Sigmoid colon (tissue), 4 donors: ENCODE data around the gene TNPO1.

ENCODE experiments used
- POLR2A ChIP-seq, 2 donors: fragments of 450-650 bp; IDR thresholded peaks; one replicate each; pipeline ENCODE4 v1.6.1; 2016; ENCODE audit warnings: antibody characterized with exemption in 2 of 2, mild to moderate bottlenecking in 2 of 2, moderate library complexity in 2 of 2
- POLR2AphosphoS5 ChIP-seq, 4 donors: sonication (generic); formaldehyde crosslinking; IDR thresholded peaks; one replicate each; pipeline ENCODE4 v1.6.1; 2017; ENCODE audit warnings: antibody characterized with exemption in 4 of 4
- TF ChIP-seq, protein P1 (sequence below), 4 experiments: fragments of 450-650 bp in 3 of 4; fragments of 200-600 bp in 1 of 4; IDR thresholded peaks; one replicate each; pipeline ENCODE4 v1.5.1; 2016 to 2019; ENCODE audit warnings: antibody characterized with exemption in 4 of 4, mild to moderate bottlenecking in 3 of 4, moderate library complexity in 2 of 4

DNA sequence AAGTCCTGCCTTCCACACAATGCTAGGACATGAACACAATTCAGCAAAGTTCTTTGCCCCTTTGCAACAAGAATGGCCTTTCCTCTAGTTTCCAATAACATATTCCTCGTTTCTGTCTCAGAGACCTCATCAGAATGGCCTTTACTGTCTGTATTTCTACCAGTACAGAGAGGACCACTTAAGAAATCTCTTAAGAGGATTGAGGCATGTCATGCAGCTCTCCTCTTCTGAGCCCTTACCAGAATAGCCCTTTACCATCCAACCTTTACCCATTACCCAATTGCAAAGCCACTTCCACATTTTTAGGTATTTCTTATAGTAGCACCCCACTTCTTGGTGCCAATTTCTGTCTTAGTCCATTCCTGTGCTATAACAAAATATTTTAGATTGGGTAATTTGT lies 20.3 kb downstream of the TNPO1 start:
- no peak for TF ChIP-seq POLR2AphosphoS5 (IDR thresholded peaks at IDR 0.05)
- TF ChIP-seq, protein P1, sequence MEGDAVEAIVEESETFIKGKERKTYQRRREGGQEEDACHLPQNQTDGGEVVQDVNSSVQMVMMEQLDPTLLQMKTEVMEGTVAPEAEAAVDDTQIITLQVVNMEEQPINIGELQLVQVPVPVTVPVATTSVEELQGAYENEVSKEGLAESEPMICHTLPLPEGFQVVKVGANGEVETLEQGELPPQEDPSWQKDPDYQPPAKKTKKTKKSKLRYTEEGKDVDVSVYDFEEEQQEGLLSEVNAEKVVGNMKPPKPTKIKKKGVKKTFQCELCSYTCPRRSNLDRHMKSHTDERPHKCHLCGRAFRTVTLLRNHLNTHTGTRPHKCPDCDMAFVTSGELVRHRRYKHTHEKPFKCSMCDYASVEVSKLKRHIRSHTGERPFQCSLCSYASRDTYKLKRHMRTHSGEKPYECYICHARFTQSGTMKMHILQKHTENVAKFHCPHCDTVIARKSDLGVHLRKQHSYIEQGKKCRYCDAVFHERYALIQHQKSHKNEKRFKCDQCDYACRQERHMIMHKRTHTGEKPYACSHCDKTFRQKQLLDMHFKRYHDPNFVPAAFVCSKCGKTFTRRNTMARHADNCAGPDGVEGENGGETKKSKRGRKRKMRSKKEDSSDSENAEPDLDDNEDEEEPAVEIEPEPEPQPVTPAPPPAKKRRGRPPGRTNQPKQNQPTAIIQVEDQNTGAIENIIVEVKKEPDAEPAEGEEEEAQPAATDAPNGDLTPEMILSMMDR (IDR thresholded peaks at IDR 0.05) = no peak
- TF ChIP-seq POLR2A (IDR thresholded peaks at IDR 0.05) = no peak
